Measurements from ENCODE around the gene GSTCD. TPM values are rescaled to one million over a fixed set of nuclear protein-coding genes. Genes with fewer than 3 reads are reported as not detected.
"Not testable (repeated sequence)": the region's sequence is repeated elsewhere in the genome, so short reads cannot be mapped to it uniquely, and the experiment has no call there.

GSTCD gene
- total and polyA plus RNA-seq, 4 donors = 9.9 to 25.0 (median 15.1) TPM

GRCh38 chr4:105851196-105851595, 142.6 kb downstream of the GSTCD start:
- H3K4me1 ChIP-seq (ENCODE audit: control insufficient read depth, insufficient read depth, low read length) = no peaks in the 10 kb centered on the region
- no peak overlapping the region for H3K27ac ChIP-seq (ENCODE audit: low read depth, low read length)
- DNase-seq (ENCODE audit: low read depth in 4 of 6, low spot score in 6 of 6) = no peak
- H3K36me3 ChIP-seq (ENCODE audit: control insufficient read depth, insufficient read depth, low read length) = no peaks in the 10 kb centered on the region
- no peaks in the 10 kb centered on the region for H3K27me3 ChIP-seq (ENCODE audit: control insufficient read depth, insufficient read depth, low read length)
- H3K4me3 ChIP-seq (ENCODE audit: low read depth, low read length) = no peak overlapping the region
- no CpG with 5 or more reads among the region's 3 CpGs for WGBS (ENCODE audit: insufficient coverage)
- no peaks in the 10 kb centered on the region for H3K9me3 ChIP-seq (ENCODE audit: control insufficient read depth, insufficient read depth, low read length)

DNA sequence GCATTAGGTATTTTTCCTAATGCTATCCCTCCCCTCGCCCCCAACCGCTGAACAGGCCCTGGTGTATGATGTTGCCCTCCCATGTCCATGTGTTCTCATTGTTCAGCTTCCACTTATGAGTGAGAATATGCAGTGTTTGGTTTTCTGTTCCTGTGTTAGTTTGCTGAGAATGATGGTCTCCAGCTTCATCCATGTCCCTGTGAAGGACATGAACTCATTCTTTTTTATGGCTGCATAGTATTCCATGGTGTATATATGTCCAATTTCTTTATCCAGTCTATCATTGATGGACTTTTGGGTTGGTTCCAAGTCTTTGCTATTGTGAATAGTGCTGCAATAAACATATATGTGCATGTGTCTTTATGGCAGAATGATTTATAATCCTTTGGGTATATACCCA, 143.6 kb downstream of the GSTCD start:
- not testable (repeated sequence) for DNase-seq (ENCODE audit: low read depth in 4 of 6, low spot score in 6 of 6); H3K36me3 ChIP-seq (ENCODE audit: control insufficient read depth, insufficient read depth, low read length); H3K27me3 ChIP-seq (ENCODE audit: control insufficient read depth, insufficient read depth, low read length); H3K4me3 ChIP-seq (ENCODE audit: low read depth, low read length); H3K9me3 ChIP-seq (ENCODE audit: control insufficient read depth, insufficient read depth, low read length); H3K4me1 ChIP-seq (ENCODE audit: control insufficient read depth, insufficient read depth, low read length); H3K27ac ChIP-seq (ENCODE audit: low read depth, low read length)
- WGBS (ENCODE audit: insufficient coverage) = no CpG with 5 or more reads among the region's 2 CpGs

DNA sequence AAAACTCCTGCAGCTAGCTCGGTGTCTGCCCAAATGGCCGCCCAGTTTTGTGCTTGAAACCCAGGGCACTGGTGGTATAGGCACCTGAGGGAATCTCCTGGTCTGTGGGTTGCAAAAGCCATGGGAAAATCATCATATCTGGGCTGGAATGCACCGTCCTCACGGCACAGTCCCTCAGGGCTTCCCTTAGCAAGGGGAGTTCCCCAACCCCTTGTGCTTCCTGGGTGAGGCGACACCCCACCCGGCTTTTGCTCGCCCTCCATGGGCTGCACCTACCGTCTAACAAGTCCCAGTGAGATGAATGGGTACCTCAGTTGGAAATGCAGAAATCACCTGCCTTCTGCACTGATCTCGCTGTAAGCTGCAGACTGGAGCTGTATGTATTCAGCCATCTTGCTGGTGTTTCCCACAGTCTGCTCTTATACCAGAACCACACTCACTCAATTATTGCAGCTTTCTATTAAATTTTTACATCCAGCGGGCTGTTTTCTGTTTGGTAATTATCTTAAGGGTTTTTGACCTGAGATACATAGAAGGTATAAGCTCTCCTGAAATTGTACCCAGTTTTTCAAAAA, 150.0 kb downstream of the GSTCD start:
- Histone ChIP-seq H3K4me1 (ENCODE audit: control insufficient read depth, insufficient read depth, low read length) (no peaks in the 10 kb centered on the region), H3K36me3 (ENCODE audit: control insufficient read depth, insufficient read depth, low read length) (no peaks in the 10 kb centered on the region), H3K27ac (ENCODE audit: low read depth, low read length) (no peak overlapping the region), H3K4me3 (ENCODE audit: low read depth, low read length) (no peak overlapping the region), H3K9me3 (ENCODE audit: control insufficient read depth, insufficient read depth, low read length) (peaks cover 2% of the 10 kb centered on the region), H3K27me3 (ENCODE audit: control insufficient read depth, insufficient read depth, low read length) (no peaks in the 10 kb centered on the region)
- WGBS (ENCODE audit: insufficient coverage) = 98% methylated on average over 7 of the region's 10 CpGs
- DNase-seq (ENCODE audit: low read depth in 4 of 6, low spot score in 6 of 6) = no peak

DNA sequence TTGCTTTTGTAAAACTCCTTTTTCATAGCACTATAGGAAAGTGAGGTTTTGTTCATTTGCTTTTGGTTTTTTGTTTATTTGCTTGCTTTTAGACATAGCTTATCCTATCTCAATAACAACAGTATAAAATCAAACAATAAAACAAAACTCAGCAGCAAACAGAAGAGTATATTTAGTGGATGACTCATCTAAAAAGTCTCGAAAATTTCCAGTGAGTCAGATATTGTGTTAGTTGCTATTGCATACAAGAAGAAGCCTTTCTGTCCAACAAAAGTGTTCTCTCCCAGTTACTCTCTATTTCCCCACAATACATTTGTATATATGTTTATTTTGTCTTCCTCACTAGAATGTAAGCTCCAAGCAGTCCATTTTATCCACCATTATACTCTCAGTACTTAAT, 150.6 kb downstream of the GSTCD start:
- no peaks in the 10 kb centered on the region for H3K36me3 ChIP-seq (ENCODE audit: control insufficient read depth, insufficient read depth, low read length)

DNA sequence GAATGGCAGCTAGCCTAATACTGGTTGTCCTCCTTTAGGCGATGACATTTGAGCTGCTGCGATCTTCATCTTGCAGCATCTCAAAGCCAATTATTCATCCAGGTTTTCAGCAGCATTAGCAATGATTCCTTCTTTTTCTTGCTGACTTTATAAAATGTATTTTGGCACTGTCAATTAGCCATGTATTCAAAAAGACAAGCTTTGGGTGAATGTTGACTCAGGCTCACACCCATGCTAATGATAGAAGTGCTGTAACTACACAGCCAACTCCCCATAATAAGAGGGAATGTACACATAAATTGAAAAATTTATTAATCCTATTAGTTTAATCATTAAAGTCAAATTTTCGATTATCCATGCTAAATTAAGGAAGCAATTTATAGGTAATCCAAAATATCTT, 162.4 kb downstream of the GSTCD start:
- 100% methylated on average over 1 of the region's 3 CpGs for WGBS (ENCODE audit: insufficient coverage)
- Histone ChIP-seq H3K27ac (ENCODE audit: low read depth, low read length) (no peak overlapping the region), H3K36me3 (ENCODE audit: control insufficient read depth, insufficient read depth, low read length) (no peaks in the 10 kb centered on the region), H3K4me3 (ENCODE audit: low read depth, low read length) (no peak overlapping the region), H3K4me1 (ENCODE audit: control insufficient read depth, insufficient read depth, low read length) (no peaks in the 10 kb centered on the region), H3K27me3 (ENCODE audit: control insufficient read depth, insufficient read depth, low read length) (no peaks in the 10 kb centered on the region), H3K9me3 (ENCODE audit: control insufficient read depth, insufficient read depth, low read length) (no peaks in the 10 kb centered on the region)
- no peak for DNase-seq (ENCODE audit: low read depth in 4 of 6, low spot score in 6 of 6)

More for the DNA sequence above, 150.6 kb downstream of the GSTCD start:
- Histone ChIP-seq H3K27ac (ENCODE audit: low read depth, low read length) (no peak overlapping the region), H3K27me3 (ENCODE audit: control insufficient read depth, insufficient read depth, low read length) (no peaks in the 10 kb centered on the region), H3K9me3 (ENCODE audit: control insufficient read depth, insufficient read depth, low read length) (peaks cover 2% of the 10 kb centered on the region), H3K4me3 (ENCODE audit: low read depth, low read length) (no peak overlapping the region), H3K4me1 (ENCODE audit: control insufficient read depth, insufficient read depth, low read length) (no peaks in the 10 kb centered on the region)
- no CpG with 5 or more reads among the region's 1 CpG for WGBS (ENCODE audit: insufficient coverage)
- no peak for DNase-seq (ENCODE audit: low read depth in 4 of 6, low spot score in 6 of 6)

DNA sequence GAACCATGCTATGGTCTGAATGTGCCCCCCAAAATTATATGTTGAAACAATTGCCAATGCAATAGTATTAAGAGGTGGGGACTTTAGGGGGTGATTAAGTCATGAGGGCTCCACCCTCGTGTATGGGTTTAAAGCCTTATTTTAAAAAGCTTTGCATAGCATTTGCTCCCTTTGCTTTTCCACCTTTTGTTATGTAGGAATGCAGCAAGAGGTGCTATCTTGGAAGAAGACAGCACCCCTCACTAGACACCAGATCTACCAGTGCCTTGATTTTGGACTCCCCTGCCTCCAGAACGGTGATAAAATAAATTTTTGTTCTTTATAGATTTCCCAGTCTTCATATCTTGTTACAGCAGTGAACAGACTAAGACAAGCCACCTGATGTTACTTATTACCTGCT, 163.4 kb downstream of the GSTCD start:
- H3K27ac ChIP-seq (ENCODE audit: low read depth, low read length) = no peak overlapping the region
- no peak for DNase-seq (ENCODE audit: low read depth in 4 of 6, low spot score in 6 of 6)
- no peak overlapping the region for H3K4me3 ChIP-seq (ENCODE audit: low read depth, low read length)
- no peaks in the 10 kb centered on the region for H3K4me1 ChIP-seq (ENCODE audit: control insufficient read depth, insufficient read depth, low read length)
- no CpG with 5 or more reads among the region's 2 CpGs for WGBS (ENCODE audit: insufficient coverage)
- H3K9me3 ChIP-seq (ENCODE audit: control insufficient read depth, insufficient read depth, low read length) = no peaks in the 10 kb centered on the region
- no peaks in the 10 kb centered on the region for H3K36me3 ChIP-seq (ENCODE audit: control insufficient read depth, insufficient read depth, low read length)
- no peaks in the 10 kb centered on the region for H3K27me3 ChIP-seq (ENCODE audit: control insufficient read depth, insufficient read depth, low read length)

DNA sequence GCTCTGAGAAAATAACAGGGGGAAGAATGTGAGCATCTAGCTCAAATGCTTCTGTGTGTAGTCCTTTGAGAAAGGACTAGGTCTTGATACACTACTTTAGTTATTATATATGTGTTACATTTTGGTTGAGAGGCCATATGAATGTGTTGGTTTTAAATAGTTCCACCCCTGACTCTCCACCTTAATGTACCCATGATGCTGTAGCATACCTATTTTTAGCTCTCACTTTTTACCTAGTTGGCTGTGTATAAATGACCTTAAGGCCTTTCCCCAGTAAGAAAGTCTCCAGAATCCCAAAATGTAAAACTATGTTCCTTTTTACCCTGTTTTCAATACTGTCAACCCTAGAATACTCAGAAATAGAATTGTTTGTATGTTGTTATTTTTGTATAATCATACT, 166.6 kb downstream of the GSTCD start:
- DNase-seq (ENCODE audit: low read depth in 4 of 6, low spot score in 6 of 6) = no peak
- Histone ChIP-seq H3K4me3 (ENCODE audit: low read depth, low read length) (no peak overlapping the region), H3K9me3 (ENCODE audit: control insufficient read depth, insufficient read depth, low read length) (no peaks in the 10 kb centered on the region), H3K36me3 (ENCODE audit: control insufficient read depth, insufficient read depth, low read length) (no peaks in the 10 kb centered on the region), H3K4me1 (ENCODE audit: control insufficient read depth, insufficient read depth, low read length) (no peaks in the 10 kb centered on the region), H3K27me3 (ENCODE audit: control insufficient read depth, insufficient read depth, low read length) (no peaks in the 10 kb centered on the region), H3K27ac (ENCODE audit: low read depth, low read length) (no peak overlapping the region)

- no peak overlapping the region for H3K4me3 ChIP-seq (ENCODE audit: low read depth, low read length)
- WGBS (ENCODE audit: insufficient coverage) = 100% methylated on average over 1 of the region's 2 CpGs
- peak in 1 of 6 donors; percentile 13 for DNase-seq (ENCODE audit: low read depth in 4 of 6, low spot score in 6 of 6)
- H3K27me3 ChIP-seq (ENCODE audit: control insufficient read depth, insufficient read depth, low read length) = no peaks in the 10 kb centered on the region
- H3K27ac ChIP-seq (ENCODE audit: low read depth, low read length) = no peak overlapping the region
- H3K4me1 ChIP-seq (ENCODE audit: control insufficient read depth, insufficient read depth, low read length) = no peaks in the 10 kb centered on the region
- no peaks in the 10 kb centered on the region for H3K9me3 ChIP-seq (ENCODE audit: control insufficient read depth, insufficient read depth, low read length)
- H3K36me3 ChIP-seq (ENCODE audit: control insufficient read depth, insufficient read depth, low read length) = no peaks in the 10 kb centered on the region
Measured at GRCh38 chr4:105878668-105879067, 170.1 kb downstream of the GSTCD start.

GRCh38 chr4:105887508-105887907, 178.9 kb downstream of the GSTCD start:
- no CpG with 5 or more reads among the region's 2 CpGs for WGBS (ENCODE audit: insufficient coverage)
- Histone ChIP-seq H3K36me3 (ENCODE audit: control insufficient read depth, insufficient read depth, low read length) (no peaks in the 10 kb centered on the region), H3K27me3 (ENCODE audit: control insufficient read depth, insufficient read depth, low read length) (no peaks in the 10 kb centered on the region), H3K27ac (ENCODE audit: low read depth, low read length) (no peak overlapping the region), H3K9me3 (ENCODE audit: control insufficient read depth, insufficient read depth, low read length) (no peaks in the 10 kb centered on the region), H3K4me1 (ENCODE audit: control insufficient read depth, insufficient read depth, low read length) (no peaks in the 10 kb centered on the region), H3K4me3 (ENCODE audit: low read depth, low read length) (no peak overlapping the region)
- DNase-seq (ENCODE audit: low read depth in 4 of 6, low spot score in 6 of 6) = no peak

DNA sequence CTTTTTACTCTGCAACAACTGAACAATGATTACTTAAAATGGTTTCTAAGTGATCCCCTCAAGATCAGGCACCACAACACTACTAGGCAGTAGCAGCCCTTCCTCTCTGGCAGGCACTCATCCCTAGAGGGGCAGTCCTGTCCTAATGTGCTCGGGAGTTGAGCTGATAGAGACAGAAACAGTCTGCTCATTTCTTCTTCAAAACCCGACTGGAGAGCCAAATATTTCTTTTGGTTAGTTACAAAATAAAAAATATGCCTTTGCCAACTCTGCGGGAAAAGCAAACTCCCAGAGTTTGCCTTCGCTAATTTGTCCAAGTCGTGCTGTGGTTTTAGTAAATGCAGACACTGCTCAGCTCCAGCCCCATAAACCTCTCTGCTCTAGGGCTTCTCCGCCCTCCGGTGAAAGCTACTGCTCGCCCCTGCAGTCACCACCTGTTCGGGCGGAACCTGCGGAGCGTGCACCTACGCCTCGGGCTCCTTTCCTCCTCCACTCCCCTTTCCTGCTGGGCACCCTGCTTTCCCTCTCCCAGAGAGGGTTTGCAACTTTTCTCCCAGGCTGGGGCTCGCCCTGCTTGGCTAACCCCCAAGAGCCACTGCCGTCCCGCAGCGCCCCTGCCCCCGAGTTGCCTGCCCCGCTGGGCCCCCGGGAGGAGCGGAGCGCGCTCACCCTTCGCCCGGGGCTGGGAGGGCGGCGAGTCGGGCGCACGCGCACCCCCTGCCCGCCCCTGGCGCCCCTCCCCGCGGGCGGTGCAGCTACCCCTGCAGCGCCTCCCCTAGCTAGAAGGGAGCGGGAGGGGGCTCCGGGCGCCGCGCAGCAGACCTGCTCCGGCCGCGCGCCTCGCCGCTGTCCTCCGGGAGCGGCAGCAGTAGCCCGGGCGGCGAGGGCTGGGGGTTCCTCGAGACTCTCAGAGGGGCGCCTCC, 186.3 kb downstream of the GSTCD start, which contains the start of gene NPNT:
NPNT (plus strand) TSS at position 812 of the 923 bp plus-strand sequence. CDS start 182 bp downstream, outside the sequence.
- DNase-seq (ENCODE audit: low read depth in 4 of 6, low spot score in 6 of 6) = peak in 2 of 6 donors; percentile 37 to 55
- peaks cover 47% of the 10 kb centered on the region for H3K27me3 ChIP-seq (ENCODE audit: control insufficient read depth, insufficient read depth, low read length)
- WGBS (ENCODE audit: insufficient coverage) = under 1% methylated on average over 53 of the region's 56 CpGs
- no peaks in the 10 kb centered on the region for H3K9me3 ChIP-seq (ENCODE audit: control insufficient read depth, insufficient read depth, low read length)
- H3K36me3 ChIP-seq (ENCODE audit: control insufficient read depth, insufficient read depth, low read length) = no peaks in the 10 kb centered on the region
- H3K4me1 ChIP-seq (ENCODE audit: control insufficient read depth, insufficient read depth, low read length) = peaks cover 16% of the 10 kb centered on the region
- peak within 1 kb of the TSS; percentile 58 for H3K4me3 ChIP-seq (ENCODE audit: low read depth, low read length)
- H3K27ac ChIP-seq (ENCODE audit: low read depth, low read length) = no peak within 1 kb of the TSS

Data from spinal cord (tissue), 10 donors.